ENCODE results near the gene SETDB1.

Gene SETDB1

DNA sequence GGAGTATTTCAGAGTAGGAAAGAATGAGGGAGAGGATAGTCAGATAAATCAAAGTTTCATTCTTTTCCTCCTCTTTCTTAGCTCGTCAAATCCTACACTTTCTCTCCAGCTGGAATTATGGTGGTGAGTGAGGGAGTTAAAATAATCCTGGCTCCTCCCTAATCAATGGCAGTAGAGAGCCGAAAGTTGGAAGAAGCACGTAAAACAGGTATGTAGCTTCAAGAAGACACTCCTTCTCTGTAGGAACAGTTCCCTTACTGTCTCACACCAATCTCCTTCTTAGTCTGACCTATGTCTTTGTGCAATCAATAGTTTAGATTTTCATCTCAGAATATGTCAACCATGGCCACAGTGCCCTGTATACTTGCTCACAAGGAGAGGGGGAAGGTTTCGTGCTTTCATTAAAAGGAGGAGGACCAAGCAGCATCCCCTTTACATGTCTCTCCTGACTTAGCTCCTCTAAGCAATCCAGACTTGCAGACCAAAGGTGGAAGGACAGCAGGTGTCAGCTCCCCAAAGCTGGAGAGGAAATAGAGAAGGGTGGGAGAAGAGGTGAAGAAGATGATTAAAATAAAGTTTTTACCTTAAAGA is 79.7 kb downstream of the SETDB1 start:
- DNase-seq (ENCODE audit: low spot score): no peak

DNA sequence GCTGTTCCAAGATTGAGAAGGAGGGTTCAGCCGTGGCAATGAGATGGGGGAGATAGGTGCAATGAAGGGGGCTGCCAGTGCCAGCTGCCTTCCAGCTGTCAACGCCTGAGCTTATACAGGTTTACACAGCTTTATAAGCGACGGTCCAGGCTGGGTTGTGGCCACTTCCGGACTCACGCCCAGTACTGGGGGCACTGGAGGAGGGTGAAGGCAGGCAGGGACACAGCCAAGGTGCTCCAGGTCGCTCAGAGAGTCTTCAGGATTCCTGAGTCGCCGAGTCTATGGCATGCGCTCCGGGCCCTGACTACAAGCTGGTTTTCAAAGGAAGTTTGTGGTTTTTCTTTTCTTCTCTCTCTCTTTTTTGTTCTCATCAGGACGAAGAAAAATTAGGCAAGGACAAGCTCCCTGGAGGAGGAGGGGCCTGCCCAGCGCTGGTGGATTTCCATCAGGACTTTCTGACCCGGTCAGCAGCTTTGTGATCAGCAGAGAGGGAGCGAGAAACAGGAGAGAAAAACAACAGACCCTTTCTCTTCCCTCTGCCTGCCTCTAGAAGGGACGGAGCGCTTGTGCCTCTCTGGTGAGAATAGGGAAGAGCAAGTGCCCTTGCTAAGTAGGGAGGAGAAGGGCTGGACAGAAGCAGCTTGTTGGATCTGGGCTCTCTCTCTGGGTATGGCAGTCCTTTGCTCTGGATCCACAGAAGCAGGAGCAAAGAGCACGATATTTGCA is 80.3 kb downstream of the SETDB1 start, which contains the start of gene MINDY1:
TSS of gene MINDY1 (minus strand) at position 576 of the 726 bp plus-strand sequence. CDS start 4,285 bp downstream, outside the sequence.
- DNase-seq (ENCODE audit: low spot score): peak; percentile 73

DNA sequence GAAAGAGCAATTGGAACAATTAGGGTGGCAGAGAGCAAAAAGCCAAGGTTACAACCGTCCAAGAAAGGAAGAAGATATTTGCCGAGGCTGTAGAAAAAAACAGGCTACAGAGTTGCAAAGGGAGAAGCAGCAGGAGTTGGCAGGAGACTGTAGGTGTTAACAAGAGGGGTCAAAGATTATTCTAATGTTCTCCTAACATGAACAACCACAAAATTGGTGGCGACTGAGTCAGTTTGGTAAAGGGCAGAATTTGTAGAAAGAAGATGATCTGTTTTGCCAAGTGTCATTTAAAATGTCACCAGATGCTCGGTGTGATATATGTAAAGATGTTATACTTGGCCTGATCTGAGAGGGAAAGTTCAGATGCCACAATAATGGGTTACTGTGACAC is 81.7 kb downstream of the SETDB1 start:
- no peak for DNase-seq (ENCODE audit: low spot score)

DNA sequence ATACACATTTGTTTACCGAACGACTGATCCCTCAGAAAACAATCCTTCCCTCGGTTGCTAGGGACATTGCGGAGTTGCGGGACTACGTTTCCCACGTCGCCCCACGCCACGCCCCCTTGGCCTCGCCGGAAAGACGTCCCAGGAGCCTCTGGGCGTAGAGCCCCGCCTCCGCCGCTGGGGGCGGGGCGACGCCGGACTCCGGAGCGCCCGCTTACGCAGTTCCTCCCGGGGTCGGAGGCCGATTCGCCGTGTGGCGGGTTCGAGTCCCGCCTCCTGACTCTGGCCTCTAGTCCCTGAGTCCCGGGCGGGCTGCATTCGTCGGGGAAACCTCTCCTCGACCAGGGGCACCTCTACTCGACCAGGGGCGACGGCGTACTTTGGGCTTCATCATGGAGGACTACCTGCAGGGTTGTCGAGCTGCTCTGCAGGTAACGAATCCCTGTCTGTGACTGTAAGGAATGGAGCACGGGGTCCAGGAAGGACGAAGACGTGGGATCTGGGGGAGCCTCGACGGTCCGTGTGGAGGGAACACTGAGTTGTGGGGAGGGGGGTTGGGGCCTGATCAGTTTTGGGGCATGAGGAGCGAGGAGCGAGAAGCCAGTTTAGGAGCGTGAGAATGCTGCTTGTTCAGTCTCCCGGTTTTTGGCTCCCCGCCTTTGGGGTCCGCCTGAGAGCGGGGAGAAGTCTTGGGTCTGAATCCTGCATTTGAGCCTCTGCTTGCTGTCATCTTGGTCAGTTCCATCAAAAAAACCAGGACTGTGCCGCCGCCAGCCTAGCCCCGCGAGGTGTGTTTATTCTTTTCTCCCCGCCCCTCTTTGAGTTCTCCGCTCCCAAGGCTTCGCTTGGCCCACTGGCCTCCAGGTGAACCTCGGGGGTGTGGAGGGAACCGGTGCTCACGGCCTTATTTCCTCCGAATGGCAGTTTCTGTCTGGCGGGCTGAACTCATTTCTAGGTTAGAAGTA is 82.4 kb downstream of the SETDB1 start, which contains the start of gene PRUNE1:
TSS of gene PRUNE1 (plus strand) at position 206 of the 962 bp plus-strand sequence. CDS start at position 390, 184 bp downstream.
- peak; percentile 88 for DNase-seq (ENCODE audit: low spot score)

DNA sequence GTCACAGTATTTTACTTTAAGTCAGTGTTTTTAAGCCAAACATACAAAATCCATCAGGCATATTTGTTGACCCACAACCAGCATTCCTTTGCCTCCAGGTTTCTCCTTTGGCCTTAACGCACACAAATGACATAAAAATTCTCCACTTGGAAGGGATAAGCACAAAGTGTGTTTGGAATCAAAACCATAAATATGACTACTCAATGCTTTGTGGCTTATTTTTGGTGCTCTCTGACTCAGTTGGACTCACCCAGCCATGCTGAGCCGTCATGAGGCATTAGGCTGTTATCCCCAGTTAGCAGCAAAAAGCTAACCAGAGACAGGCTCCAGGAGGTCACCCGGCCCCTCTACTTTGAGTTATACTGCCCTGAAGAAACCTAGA is 83.0 kb downstream of the SETDB1 start:
- no peak for DNase-seq (ENCODE audit: low spot score)

DNA sequence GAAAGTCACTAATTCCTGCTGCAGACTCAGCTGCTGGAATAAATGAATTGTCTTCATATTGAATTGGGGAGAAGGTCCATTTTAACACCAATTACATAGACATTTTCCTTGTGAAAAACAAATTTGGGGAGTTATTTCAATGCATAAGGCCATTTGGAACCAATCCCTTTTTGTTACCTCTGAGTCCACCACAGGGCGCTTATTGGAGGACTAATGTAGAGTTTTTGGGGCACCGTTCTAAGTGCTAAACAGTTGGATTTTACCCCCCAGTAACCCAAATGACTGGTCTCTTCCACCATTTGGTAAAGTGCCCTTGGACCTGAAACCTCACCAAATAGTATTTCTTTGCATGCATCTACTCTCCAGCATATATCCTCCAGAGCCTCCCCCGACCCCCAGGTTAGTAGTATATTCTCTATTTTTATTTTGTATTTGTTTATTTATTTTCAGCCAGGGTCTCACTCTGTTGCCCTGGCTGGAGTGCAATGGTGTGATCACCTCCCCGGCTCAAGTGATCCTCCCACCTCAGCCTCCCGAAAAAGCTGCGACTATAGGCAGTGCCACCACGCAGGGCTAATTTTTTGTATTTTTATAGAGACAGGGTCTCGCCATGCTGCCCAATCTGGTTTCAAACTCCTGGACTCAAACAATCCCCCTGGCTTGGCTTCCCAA is 83.6 kb downstream of the SETDB1 start:
- no peak for DNase-seq (ENCODE audit: low spot score)

DNA sequence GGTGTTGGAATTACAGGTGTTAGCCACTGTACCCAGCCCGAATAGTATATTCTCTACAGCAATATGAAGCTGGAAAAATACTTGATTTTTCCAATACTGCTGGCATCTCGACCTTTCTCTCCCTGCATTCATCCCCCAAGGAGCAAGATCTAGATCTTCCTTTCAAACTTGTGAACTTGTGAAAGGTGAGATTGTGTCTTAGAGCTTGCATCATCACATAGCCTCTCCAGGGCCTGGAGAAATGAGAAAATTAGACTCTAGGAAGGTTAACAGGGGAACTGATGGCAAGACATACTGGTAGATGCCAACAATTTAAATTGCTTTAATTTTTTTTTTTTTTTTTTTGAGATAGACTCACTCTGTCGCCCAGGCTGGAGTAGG is 84.2 kb downstream of the SETDB1 start:
- DNase-seq (ENCODE audit: low spot score): no peak

DNA sequence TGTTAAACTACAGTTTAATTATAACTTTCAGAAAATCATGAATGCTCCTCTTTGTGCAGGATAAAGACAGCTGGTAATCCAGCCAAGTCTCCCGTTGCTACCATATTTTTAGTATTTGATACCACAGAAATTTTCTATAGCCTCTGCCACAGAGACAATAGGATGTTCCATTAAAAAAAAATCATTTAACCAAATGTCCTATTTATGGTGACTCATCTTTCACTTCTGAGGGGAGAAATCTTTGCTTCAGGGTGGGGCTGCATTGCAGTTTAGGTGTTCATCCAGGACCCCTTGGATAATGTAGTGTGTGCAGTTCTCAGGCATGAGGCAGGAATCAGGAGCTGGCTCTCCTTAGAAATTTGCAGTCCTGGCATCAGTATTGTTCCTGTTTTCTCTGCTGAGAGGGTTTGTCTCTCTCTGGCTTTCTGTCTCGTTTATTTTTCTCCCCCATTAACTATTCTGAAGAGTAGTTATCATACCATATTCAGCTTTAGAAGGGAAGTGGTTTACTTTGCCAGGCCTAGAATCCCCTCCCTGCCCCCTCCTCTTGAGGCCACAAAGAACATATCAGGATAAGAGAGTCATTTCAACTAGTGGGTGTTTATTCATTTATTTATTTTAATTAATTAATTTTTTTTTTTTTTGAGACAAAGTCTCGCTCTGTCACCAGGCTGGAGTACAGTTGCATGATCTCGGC is 85.1 kb downstream of the SETDB1 start:
- no peak for DNase-seq (ENCODE audit: low spot score)

DNA sequence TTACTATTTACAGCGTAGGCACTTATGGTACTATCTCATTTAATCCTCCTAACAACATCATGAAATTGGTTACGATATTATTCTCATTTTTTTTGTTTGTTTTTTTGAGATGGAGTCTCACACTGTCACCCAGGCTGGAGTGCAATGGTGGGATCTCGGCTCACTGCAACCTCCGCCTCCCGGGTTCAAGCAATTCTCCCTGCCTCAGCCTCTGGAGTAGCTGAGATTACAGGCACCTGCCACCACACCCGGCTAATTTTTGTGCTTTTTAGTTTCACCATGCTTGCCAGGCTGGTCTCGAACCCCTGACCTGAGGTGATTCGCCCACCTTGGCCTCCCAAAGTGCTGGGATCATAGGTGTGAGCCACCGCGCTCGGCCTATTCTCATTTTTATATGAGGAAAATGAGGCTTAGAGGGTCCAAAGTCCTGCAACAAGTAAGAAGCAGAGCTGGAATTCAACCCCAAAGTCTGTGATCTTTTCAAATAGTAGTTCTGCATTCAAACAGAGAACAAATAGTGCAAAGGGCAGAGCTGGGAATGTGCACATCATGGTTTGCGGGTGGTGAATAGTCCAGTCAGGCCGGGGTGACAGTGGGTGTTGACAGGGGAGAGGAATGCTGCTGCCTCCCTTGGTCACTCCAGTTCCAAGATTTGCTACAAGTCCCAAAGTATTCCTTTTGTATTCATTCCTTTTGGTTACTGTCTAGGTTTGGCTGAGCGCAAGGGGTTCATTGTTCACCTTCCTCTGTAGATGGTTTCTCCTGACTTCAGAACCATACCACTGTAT is 86.7 kb downstream of the SETDB1 start:
- peak; percentile 61 for DNase-seq (ENCODE audit: low spot score)

DNA sequence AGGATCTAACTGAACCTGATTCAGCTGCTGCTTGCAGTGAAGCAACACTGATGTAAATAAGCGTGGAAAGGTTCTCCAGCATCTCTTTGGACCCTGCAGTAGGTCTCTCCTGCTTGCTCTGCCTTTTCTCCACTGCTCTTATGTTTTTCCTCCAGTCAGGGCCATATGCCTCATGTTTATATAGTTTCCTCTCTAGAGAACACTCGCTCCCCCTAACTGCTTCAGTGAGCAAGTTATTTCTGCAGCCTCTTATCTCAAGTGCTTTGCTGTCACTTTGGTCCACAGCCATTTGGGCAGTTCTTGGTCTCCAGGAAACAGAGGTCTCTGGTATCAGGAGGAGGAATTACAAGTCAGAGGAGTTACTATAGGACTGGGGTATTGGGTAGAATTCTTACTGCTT is 87.4 kb downstream of the SETDB1 start:
- no peak for DNase-seq (ENCODE audit: low spot score)

Measured in HuH-7 (cell line).